T-helper 1 cell treated with Interleukin-12 subunit alpha and Interleukin-12 subunit beta and Interleukin-4 antibody, amounts not matched to agents 30 ng/mL and 1 ng/mL, for 36 hours (primary cell): ENCODE measurements around the gene SCAND1. TPM values are rescaled to one million over a fixed set of nuclear protein-coding genes. Genes with fewer than 3 reads are reported as not detected.

Experiments used
- intact Hi-C: fragments of 100-400 bp; cut with micrococcal nuclease; formaldehyde crosslinking; loops from one replicate; pipeline ENCODE4 v1.15.1; 2024
- total RNA-seq: library from RNA; stranded (reverse); gene quantifications from 2 replicates; pipeline ENCODE4 v1.2.3, GENCODE V29; 2022

Gene SCAND1
- total RNA-seq, 1 donor from 2014 or later: 43.3 TPM

- intact Hi-C loops: no loop called here
Measured at GRCh38 chr20:35908007-35908406, 46.3 kb downstream of the SCAND1 start.

- intact Hi-C loops: no loop called here
Measured at GRCh38 chr20:35907017-35907701, 47.1 kb downstream of the SCAND1 start.

GRCh38 chr20:35904982-35905663 is 49.2 kb downstream of the SCAND1 start:
- intact Hi-C loops: no loop called here

GRCh38 chr20:35903843-35904242 is 50.5 kb downstream of the SCAND1 start:
- intact Hi-C loops: no loop called here

Other genes starting within 250 kb of the SCAND1 start
- 387 and 394 TPM in 2 replicates for gene RBM39, start 212.2 kb downstream of the SCAND1 start, total RNA-seq
- 62.7 and 64.1 TPM in 2 replicates for gene PHF20, start 182.5 kb downstream of the SCAND1 start, total RNA-seq
- 2.2 and 4.6 TPM in 2 replicates for gene CNBD2, start 14.1 kb upstream of the SCAND1 start, total RNA-seq
- not detected in 2 replicates for gene EPB41L1, start 200.2 kb upstream of the SCAND1 start, total RNA-seq